GM23338 (cell line): ENCODE data around the gene GNAT2.

Source experiments
- EZH2 ChIP-seq: fragments of 200-600 bp; sonication (generic); IDR thresholded peaks from one replicate; pipeline ENCODE4 v1.8.0; 2017; ENCODE audit warnings: antibody characterized with exemption, mild to moderate bottlenecking, low read depth; ENCODE audit not compliant: unreplicated experiment
- POLR2AphosphoS5 ChIP-seq: IDR thresholded peaks from 2 replicates; pipeline ENCODE4 v1.6.1; 2016; ENCODE audit warnings: antibody characterized with exemption, low read depth
- ZNF331 ChIP-seq: fragments of 250-450 bp; sonication (Bioruptor Pico); IDR thresholded peaks from 2 replicates; pipeline ENCODE4 v1.5.0; 2020; ENCODE audit warnings: low read depth, mild to moderate bottlenecking, moderate library complexity

DNA sequence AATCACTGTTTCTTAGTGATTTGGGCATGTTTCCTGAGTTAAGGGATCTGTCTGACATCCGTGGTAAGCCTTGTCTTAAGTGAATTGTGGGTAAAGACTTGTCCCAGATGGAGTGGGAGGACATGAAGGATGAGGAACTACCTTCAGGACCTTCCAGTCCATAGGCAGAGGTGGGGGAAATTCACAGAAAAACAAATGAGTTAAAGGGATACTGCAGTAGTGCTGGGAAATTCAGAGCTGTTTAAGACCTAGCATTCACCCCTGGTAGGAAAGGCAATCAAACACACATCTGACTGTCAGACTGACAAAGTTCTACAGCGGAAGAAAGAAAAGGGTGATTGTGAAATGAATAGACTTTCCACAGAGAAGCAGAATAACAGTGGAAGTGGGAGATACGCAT, 3.0 kb downstream of the GNAT2 start:
- TF ChIP-seq EZH2 (no peak), ZNF331 (CRISPR knock-in tag) (no peak), POLR2AphosphoS5 (no peak)
